Measurements from ENCODE around the gene TMCC1. TPM values are rescaled to one million over a fixed set of nuclear protein-coding genes. Genes with fewer than 3 reads are reported as not detected.

Gene TMCC1
- polyA plus RNA-seq, 1 of the 3 experiments (the other 2 are of a cell fraction) = 7.2 TPM

DNA sequence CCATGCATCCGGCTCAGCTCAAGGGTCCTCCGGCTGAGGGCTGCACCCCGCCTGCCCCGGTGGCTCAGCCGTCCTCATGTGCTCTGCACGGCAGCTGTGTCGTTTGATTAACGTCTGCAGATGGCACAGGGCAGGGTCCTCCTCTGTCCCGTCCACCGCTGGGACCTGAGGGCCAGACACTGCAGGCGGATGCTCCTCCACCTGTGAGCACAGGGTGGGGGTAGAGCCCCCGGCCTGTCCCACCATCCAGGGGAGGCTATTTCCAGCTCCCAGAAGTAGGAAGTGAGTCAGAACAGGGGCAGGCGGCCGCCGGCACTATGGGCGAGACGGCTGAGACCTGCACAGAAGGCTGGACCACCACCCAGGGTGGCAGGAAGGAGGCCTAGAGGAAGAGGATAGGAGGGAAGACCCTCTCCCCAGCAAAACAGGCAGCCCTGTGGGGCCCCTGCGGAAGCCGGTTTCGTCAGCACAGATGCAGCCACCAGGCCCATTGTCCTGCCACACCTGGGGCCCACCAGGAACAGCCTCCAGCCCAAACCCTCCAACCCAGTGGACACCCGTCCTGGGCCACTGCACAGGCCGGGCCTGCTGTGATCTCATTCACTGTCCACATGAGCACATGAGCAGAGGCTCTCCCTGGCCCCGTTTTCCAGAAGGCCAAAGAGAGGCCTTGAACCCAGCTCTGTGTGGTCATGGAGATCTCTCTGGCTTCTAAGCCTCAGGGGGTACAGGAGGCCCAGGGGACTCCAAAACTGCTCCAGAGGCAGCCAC lies 274.4 kb downstream of the TMCC1 start:
- Histone ChIP-seq H3K9me3 (no peaks in the 10 kb centered on the region), H3K4me3 (ENCODE audit: low read depth in 2 of 2, low read length in 1 of 2) (no peak overlapping the region), H2AFZ (ENCODE audit: low read depth) (no peak overlapping the region), H3K9me2 (no peaks in the 10 kb centered on the region), H3K36me3 (replicated peaks in 1 of 2; ENCODE audit: control insufficient read depth in 1 of 2, insufficient read depth in 2 of 2, low read length in 1 of 2) (no peaks in the 10 kb centered on the region), H4K20me1 (ENCODE audit: insufficient read depth) (no peaks in the 10 kb centered on the region), H3F3A (replicated peaks; ENCODE audit: insufficient read depth) (no peaks in the 10 kb centered on the region), H3K27me3 (ENCODE audit: insufficient read depth) (no peaks in the 10 kb centered on the region), H3K27ac (ENCODE audit: low read depth in 2 of 2, low read length in 1 of 2) (no peak overlapping the region), H3K4me1 (ENCODE audit: control insufficient read depth in 1 of 2, insufficient read depth in 2 of 2, low read depth in 1 of 2, low read length in 1 of 2) (no peaks in the 10 kb centered on the region; a peak in 1 of 4 replicates), H3K9ac (no peak overlapping the region), H3K4me2 (no peak overlapping the region), H3K79me2 (ENCODE audit: insufficient read depth) (no peaks in the 10 kb centered on the region)
- CTCF ChIA-PET = interaction anchor here (3.3 kb wide), 1 partner anchor 9 kb away, joined by 11 read pairs; no protein-coding TSS in a partner anchor
- POLR2A ChIA-PET = interaction anchor here (0.6 kb wide), 1 partner anchor 168 kb away, joined by 3 read pairs; no protein-coding TSS in a partner anchor
- WGBS (ENCODE audit: low lambda C conversion rate) = 83% methylated on average over 10 of the region's 23 CpGs
- TF ChIP-seq GABPA (IDR thresholded peaks at IDR 0.05; ENCODE audit: low read depth) (no peak), MXI1 (IDR thresholded peaks at IDR 0.05; ENCODE audit: low read depth, low read length) (no peak), EZH2phosphoT487 (IDR thresholded peaks at IDR 0.05; ENCODE audit: borderline replicate concordance, low read depth) (no peak), RXRA (IDR thresholded peaks at IDR 0.05; ENCODE audit: borderline replicate concordance, low read depth) (no peak), CHD2 (IDR thresholded peaks at IDR 0.05; ENCODE audit: low read length, partially characterized antibody) (no peak)
- TF ChIP-seq, protein P1, sequence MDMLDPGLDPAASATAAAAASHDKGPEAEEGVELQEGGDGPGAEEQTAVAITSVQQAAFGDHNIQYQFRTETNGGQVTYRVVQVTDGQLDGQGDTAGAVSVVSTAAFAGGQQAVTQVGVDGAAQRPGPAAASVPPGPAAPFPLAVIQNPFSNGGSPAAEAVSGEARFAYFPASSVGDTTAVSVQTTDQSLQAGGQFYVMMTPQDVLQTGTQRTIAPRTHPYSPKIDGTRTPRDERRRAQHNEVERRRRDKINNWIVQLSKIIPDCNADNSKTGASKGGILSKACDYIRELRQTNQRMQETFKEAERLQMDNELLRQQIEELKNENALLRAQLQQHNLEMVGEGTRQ (IDR thresholded peaks at IDR 0.05; ENCODE audit: borderline replicate concordance, low read depth, low read length) = no peak
- no peak for DNase-seq

DNA sequence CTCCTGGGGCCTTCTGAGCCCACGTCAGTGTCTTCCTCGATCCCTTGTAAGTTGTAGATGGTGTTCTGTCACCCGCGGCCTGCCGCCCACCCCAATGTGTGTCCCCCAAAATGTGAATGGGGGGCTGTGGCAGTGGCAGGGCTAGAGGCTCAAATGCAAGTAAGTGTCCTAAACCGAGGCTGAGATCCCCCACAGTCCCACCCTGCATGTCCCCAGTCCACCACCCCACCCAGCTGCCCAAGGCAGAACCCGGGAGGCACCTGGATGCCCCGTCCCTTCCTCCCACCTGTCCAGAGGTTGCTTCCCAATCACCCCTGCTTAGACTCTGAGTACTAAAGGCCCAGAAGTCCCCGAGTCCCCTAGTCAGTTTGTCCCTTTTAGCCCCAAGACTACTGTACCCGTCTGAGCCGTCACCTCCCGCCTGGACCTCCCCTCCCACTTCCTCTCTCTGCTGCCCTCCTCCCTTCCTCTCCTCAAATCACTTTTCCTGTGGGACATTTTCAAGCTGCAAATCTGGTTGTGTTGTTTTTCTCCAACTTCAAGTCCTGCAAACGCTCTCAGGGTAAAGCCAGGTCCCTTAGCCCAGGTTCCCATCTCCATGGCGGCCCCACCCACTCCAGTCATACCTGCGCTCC lies 275.2 kb downstream of the TMCC1 start:
- H2AFZ ChIP-seq (ENCODE audit: low read depth) = no peak overlapping the region
- no peaks in the 10 kb centered on the region for H3K9me2 ChIP-seq
- no peak overlapping the region for H3K4me3 ChIP-seq (ENCODE audit: low read depth in 2 of 2, low read length in 1 of 2)
- no peaks in the 10 kb centered on the region for H3K36me3 ChIP-seq (replicated peaks in 1 of 2; ENCODE audit: control insufficient read depth in 1 of 2, insufficient read depth in 2 of 2, low read length in 1 of 2)
- TF ChIP-seq ELF1 (IDR thresholded peaks at IDR 0.05) (no peak), FOXJ3 (CRISPR knock-in tag; IDR thresholded peaks at IDR 0.05) (no peak), RCOR1 (IDR thresholded peaks at IDR 0.05; ENCODE audit: low read length) (no peak), TAF1 (IDR thresholded peaks at IDR 0.05; ENCODE audit: borderline replicate concordance, low read depth, low read length) (no peak), JUND (IDR thresholded peaks at IDR 0.05) (no peak)
- TF ChIP-seq, protein P2, sequence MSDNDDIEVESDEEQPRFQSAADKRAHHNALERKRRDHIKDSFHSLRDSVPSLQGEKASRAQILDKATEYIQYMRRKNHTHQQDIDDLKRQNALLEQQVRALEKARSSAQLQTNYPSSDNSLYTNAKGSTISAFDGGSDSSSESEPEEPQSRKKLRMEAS (IDR thresholded peaks at IDR 0.05; ENCODE audit: low read depth) = no peak
- no peaks in the 10 kb centered on the region for H3K27me3 ChIP-seq (ENCODE audit: insufficient read depth)
- no peak for DNase-seq
- H3K27ac ChIP-seq (ENCODE audit: low read depth in 2 of 2, low read length in 1 of 2) = no peak overlapping the region
- POLR2A ChIA-PET = no interaction called here
- H3K4me2 ChIP-seq = no peak overlapping the region
- no peaks in the 10 kb centered on the region for H4K20me1 ChIP-seq (ENCODE audit: insufficient read depth)
- no peak overlapping the region for H3K9ac ChIP-seq
- no peaks in the 10 kb centered on the region for H3K9me3 ChIP-seq
- CTCF ChIA-PET = interaction anchor here (0.8 to 3.3 kb wide), 4 partner anchors 9 to 211 kb away, joined by 3 to 11 read pairs (median 4); no protein-coding TSS in a partner anchor
- no peaks in the 10 kb centered on the region for H3F3A ChIP-seq (replicated peaks; ENCODE audit: insufficient read depth)
- WGBS (ENCODE audit: low lambda C conversion rate) = 94% methylated on average over 12 of the region's 15 CpGs
- H3K79me2 ChIP-seq (ENCODE audit: insufficient read depth) = no peaks in the 10 kb centered on the region
- no peaks in the 10 kb centered on the region; a peak in 1 of 4 replicates for H3K4me1 ChIP-seq (ENCODE audit: control insufficient read depth in 1 of 2, insufficient read depth in 2 of 2, low read depth in 1 of 2, low read length in 1 of 2)
